ENCODE measurements around the gene DPM1. TPM values are rescaled to one million over a fixed set of nuclear protein-coding genes. Genes with fewer than 3 reads are reported as not detected.

The DPM1 gene
- total RNA-seq (32.4 TPM), polyA plus RNA-seq (ENCODE audit: insufficient read depth, low read depth, low replicate concordance) (53.2 TPM)
- long read RNA-seq, donor 1, transcript DPM1-203 (9 exons, 1,075 nt): major isoform, 9 of 56 reads
- long read RNA-seq, donor 1, partial matches to known transcripts: 38 of 56 reads
- long read RNA-seq, donor 1, other reads (novel, unspliced or antisense): 7 of 56 reads
- long read RNA-seq, donor 2, transcript DPM1-203 (9 exons, 1,075 nt): major isoform, 11 of 79 reads
- long read RNA-seq, donor 2, partial matches to known transcripts: 50 of 79 reads
- long read RNA-seq, donor 2, other reads (novel, unspliced or antisense): 13 of 79 reads
- long read RNA-seq, donor 3, transcript DPM1-203 (9 exons, 1,075 nt): major isoform, 14 of 88 reads
- long read RNA-seq, donor 3, partial matches to known transcripts: 70 of 88 reads
- long read RNA-seq, donor 3, other reads (novel, unspliced or antisense): 0 of 88 reads
- long read RNA-seq, donor 4, transcript DPM1-203 (9 exons, 1,075 nt): major isoform, 5 of 34 reads
- long read RNA-seq, donor 4, partial matches to known transcripts: 28 of 34 reads
- long read RNA-seq, donor 4, other reads (novel, unspliced or antisense): 0 of 34 reads
- long read RNA-seq, donor 5, partial matches to known transcripts: 7 of 9 reads
- long read RNA-seq, donor 5, other reads (novel, unspliced or antisense): 0 of 9 reads
- long read RNA-seq, donor 6, transcript DPM1-203 (9 exons, 1,075 nt): major isoform, 18 of 170 reads
- long read RNA-seq, donor 6, partial matches to known transcripts: 117 of 170 reads
- long read RNA-seq, donor 6, other reads (novel, unspliced or antisense): 31 of 170 reads
- long read RNA-seq, donor 7, transcript DPM1-203 (9 exons, 1,075 nt): major isoform, 9 of 11 reads
- long read RNA-seq, donor 7, partial matches to known transcripts: 0 of 11 reads
- long read RNA-seq, donor 7, other reads (novel, unspliced or antisense): 2 of 11 reads
- long read RNA-seq, donor 8, transcript DPM1-203 (9 exons, 1,075 nt): major isoform, 16 of 70 reads
- long read RNA-seq, donor 8, partial matches to known transcripts: 43 of 70 reads
- long read RNA-seq, donor 8, other reads (novel, unspliced or antisense): 11 of 70 reads
- long read RNA-seq, donor 9, transcript DPM1-203 (9 exons, 1,075 nt): major isoform, 5 of 41 reads
- long read RNA-seq, donor 9, partial matches to known transcripts: 26 of 41 reads
- long read RNA-seq, donor 9, other reads (novel, unspliced or antisense): 8 of 41 reads
- long read RNA-seq, donor 10, transcript DPM1-203 (9 exons, 1,075 nt): major isoform, 10 of 65 reads
- long read RNA-seq, donor 10, partial matches to known transcripts: 35 of 65 reads
- long read RNA-seq, donor 10, other reads (novel, unspliced or antisense): 16 of 65 reads

DNA sequence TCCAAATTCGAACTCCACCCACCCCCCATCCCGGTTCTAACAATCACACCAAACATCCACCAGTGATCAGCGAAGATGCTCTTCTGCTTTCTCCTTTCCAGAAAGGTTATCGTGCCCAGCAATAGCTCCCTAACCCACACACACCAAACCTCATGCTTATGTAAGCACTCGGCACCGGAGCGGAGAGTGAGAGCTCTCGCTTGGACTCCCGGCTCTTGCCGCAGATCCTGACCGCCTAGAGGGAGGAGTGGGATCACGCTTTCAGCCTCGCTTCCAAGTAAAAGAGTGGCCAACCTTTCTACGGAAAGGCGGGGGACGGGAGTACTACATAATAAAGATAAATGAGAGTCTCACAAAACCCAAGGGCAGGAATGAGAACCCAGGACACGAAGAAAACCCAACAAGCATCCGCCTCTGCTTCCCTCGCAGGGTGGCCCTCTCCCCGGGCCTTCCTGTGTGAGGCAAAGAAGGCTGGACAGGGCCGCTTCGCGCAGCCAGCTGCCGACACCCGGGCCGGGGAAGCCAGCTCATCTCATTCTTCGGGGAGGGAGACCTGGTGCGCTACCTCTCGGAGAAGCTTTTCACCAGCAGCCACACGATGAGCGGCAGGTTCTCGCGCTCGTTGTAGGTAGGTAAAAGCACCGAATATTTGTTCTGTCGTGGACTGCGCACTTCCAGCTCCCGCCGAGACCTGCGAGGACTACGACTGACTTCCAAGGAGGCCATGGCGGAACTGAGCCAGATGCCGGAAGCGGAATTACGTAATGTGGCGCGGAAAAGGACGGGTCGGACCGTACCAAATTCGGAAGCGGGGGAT, at the start of gene DPM1:
TSS of gene DPM1 (minus strand) at position 735 of the 817 bp plus-strand sequence. CDS start at position 726, 9 bp downstream.
- TF ChIP-seq CTCF (IDR thresholded peaks at IDR 0.05; ENCODE audit: borderline replicate concordance, extremely low read depth, insufficient read depth): no peak
- Histone ChIP-seq H3K4me1 (ENCODE audit: control insufficient read depth in 2 of 3, insufficient read depth in 2 of 3, low read depth in 1 of 3, low read length in 3 of 3) (peaks cover 0 to 18% (median 12%) of the 10 kb centered on the region in 3 donors), H3K36me3 (ENCODE audit: control insufficient read depth in 2 of 3, insufficient read depth in 3 of 3, low read length in 3 of 3) (peaks cover 0 to 14% (median 9%) of the 10 kb centered on the region in 3 donors), H3K27me3 (ENCODE audit: control insufficient read depth, insufficient read depth, low read length) (no peaks in the 10 kb centered on the region), H3K9me3 (ENCODE audit: control insufficient read depth in 2 of 3, insufficient read depth in 1 of 3, low read length in 3 of 3) (no peaks in the 10 kb centered on the region), H3K27ac (ENCODE audit: low read depth in 2 of 2, low read length in 2 of 2) (peak within 1 kb of the TSS; percentile 89 to 95), H3K4me3 (ENCODE audit: low read length in 3 of 3) (peak within 1 kb of the TSS; percentile 99), H3K9ac (ENCODE audit: low read length in 3 of 3) (peak within 1 kb of the TSS; percentile 88 to 98 (median 98))
- intact Hi-C loops (cut with DNase I): no loop called here
- peak; percentile 21 to 95 (median 91) for DNase-seq
- no peak for FAIRE-seq

DNA sequence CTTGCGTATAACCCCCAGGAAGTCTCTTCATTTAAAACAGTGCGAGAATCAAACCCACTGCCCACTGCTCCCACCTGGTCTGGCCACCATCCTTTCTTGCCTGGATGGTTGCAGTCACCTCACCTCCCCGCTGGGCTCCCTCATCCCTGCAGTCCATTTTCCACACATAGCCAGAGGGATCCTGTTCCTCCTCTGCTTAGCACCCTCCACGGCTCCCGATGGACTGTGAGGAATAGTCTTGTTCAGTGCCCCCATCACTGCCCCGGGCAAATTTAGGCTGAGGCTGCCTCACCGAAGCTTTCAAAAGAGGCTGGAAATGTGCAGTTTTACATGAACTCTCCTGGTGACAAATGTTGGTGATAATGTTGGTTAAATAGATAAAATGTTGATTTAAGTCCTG, 46.9 kb upstream of the DPM1 start:
- DNase-seq: no peak
- H3K27ac ChIP-seq (ENCODE audit: low read depth in 2 of 2, low read length in 2 of 2): no peak overlapping the region
- no peaks in the 10 kb centered on the region for H3K36me3 ChIP-seq (ENCODE audit: control insufficient read depth in 2 of 3, insufficient read depth in 3 of 3, low read length in 3 of 3)
- intact Hi-C loops (cut with DNase I): no loop called here
- no peaks in the 10 kb centered on the region for H3K4me1 ChIP-seq (ENCODE audit: control insufficient read depth in 2 of 3, insufficient read depth in 2 of 3, low read depth in 1 of 3, low read length in 3 of 3)
- H3K9ac ChIP-seq (ENCODE audit: low read length in 3 of 3): no peak overlapping the region
- H3K27me3 ChIP-seq (ENCODE audit: control insufficient read depth, insufficient read depth, low read length): no peaks in the 10 kb centered on the region
- H3K9me3 ChIP-seq (ENCODE audit: control insufficient read depth in 2 of 3, insufficient read depth in 1 of 3, low read length in 3 of 3): no peaks in the 10 kb centered on the region
- H3K4me3 ChIP-seq (ENCODE audit: low read length in 3 of 3): no peak overlapping the region
- no peak for TF ChIP-seq CTCF (IDR thresholded peaks at IDR 0.05; ENCODE audit: borderline replicate concordance, extremely low read depth, insufficient read depth)
- FAIRE-seq: no peak

DNA sequence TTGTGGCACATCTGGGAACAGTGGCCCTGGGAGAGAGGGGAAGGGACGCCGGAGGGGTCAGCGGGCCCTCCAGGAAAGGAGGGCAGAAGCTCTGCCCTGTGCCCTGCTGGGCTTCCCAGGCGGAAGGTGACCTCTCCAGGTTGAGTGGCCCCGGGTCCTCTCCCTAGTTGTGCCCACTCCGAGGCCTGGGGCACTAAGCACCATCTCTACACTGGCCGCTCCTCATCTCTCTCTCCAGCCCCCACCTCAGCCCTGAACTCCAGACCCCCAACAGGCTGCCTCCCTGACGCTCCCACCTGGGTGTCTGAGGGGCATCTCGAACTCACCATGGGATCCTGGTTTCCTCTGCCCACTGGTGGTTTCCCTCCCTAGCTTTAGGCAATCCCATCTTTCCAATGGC, 46.4 kb upstream of the DPM1 start:
- H3K27me3 ChIP-seq (ENCODE audit: control insufficient read depth, insufficient read depth, low read length): no peaks in the 10 kb centered on the region
- intact Hi-C loops (cut with DNase I): no loop called here
- no peak for DNase-seq
- H3K36me3 ChIP-seq (ENCODE audit: control insufficient read depth in 2 of 3, insufficient read depth in 3 of 3, low read length in 3 of 3): no peaks in the 10 kb centered on the region
- H3K4me1 ChIP-seq (ENCODE audit: control insufficient read depth in 2 of 3, insufficient read depth in 2 of 3, low read depth in 1 of 3, low read length in 3 of 3): no peaks in the 10 kb centered on the region
- no peak overlapping the region for H3K27ac ChIP-seq (ENCODE audit: low read depth in 2 of 2, low read length in 2 of 2)
- no peak overlapping the region for H3K4me3 ChIP-seq (ENCODE audit: low read length in 3 of 3)
- H3K9ac ChIP-seq (ENCODE audit: low read length in 3 of 3): no peak overlapping the region
- FAIRE-seq: no peak
- H3K9me3 ChIP-seq (ENCODE audit: control insufficient read depth in 2 of 3, insufficient read depth in 1 of 3, low read length in 3 of 3): no peaks in the 10 kb centered on the region
- TF ChIP-seq CTCF (IDR thresholded peaks at IDR 0.05; ENCODE audit: borderline replicate concordance, extremely low read depth, insufficient read depth): no peak

Measured in kidney (tissue), 22 donors.